T47D (cell line): ENCODE measurements around the gene WDR18.

Experiments
- DNase-seq, 2 experiments: peaks; one replicate each; pipeline versions ENCODE4 v3.0.0 to v3.0.0-alpha.2; 2011 to 2012; ENCODE audit warnings: low read depth in 1 of 2, low spot score in 1 of 2
- JUND ChIP-seq: IDR thresholded peaks from 2 replicates; pipeline ENCODE4 v1.6.1; 2012; ENCODE audit warnings: low read depth
- in situ Hi-C: cut with HindIII; loops from 2 replicates; pipeline ENCODE4 v1.10.0; 2016; ENCODE audit warnings: low sequenced_read_pairs, low pct_unique_long_range_greater_than_20kb

Gene WDR18

DNA sequence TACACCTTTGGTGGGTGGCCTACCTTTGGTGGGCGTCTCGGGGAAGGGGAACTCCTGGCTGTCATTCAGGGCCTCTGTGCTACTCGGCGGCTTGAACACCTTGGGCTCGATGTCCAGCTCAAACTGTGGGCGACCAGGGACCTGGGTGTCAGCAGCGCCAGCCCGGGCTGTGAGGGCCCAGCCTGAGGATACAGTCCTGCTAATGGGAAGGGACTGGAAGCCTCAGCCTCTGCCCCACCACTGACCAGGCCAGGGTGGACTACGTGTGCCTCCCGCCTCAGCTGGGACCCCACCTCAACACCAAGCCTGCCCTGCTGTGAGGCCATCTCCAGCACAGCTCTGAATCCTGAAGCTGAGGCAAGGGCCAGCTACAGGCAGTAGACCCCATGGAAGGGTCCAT, 29.1 kb downstream of the WDR18 start:
- DNase-seq = no peak
- no peak for TF ChIP-seq JUND
- in situ Hi-C loops = no loop called here

DNA sequence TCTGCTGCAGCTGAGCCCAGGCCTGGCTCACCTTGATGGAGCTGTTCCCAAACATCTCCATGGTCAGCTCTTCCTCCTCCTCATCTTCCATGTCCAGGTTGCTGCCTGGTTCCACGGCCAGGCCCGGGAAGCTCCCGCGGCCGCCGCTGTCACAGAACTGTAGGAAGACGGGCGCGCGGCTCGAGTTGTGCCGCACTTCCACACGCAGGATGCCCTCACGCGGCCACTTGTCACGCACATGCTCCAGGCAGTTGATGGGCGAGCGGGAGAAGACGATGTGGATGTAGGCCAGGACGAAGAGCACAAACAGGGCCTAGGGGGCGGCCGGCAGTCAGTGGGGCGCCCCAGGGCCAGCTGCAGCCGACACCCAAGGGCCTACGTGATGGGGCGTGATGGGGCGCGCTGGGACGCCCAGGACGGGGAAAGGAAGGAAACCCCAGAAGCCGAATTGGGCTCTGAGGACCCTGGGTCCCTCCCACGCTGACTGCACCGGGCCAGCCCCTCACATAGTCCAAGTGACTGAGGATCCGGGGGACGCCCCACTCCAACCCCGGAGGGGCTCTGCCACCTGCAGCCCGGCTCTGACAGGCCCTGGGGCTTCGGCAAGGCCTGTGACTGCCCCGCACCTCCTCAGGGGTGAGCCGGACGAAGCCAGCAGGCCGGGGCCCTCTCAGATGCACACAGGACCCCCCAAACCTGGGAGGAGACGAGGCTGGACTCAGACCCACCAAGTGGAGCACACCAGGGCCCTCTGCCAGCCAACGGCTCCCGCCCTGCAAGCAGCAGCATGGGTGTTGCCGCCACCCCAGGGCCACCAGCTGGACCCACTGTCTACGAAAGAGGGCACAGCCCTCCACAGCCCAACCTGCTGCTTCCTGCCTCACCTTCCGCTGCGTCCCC, 30.3 kb downstream of the WDR18 start:
- in situ Hi-C loops = no loop called here

DNA sequence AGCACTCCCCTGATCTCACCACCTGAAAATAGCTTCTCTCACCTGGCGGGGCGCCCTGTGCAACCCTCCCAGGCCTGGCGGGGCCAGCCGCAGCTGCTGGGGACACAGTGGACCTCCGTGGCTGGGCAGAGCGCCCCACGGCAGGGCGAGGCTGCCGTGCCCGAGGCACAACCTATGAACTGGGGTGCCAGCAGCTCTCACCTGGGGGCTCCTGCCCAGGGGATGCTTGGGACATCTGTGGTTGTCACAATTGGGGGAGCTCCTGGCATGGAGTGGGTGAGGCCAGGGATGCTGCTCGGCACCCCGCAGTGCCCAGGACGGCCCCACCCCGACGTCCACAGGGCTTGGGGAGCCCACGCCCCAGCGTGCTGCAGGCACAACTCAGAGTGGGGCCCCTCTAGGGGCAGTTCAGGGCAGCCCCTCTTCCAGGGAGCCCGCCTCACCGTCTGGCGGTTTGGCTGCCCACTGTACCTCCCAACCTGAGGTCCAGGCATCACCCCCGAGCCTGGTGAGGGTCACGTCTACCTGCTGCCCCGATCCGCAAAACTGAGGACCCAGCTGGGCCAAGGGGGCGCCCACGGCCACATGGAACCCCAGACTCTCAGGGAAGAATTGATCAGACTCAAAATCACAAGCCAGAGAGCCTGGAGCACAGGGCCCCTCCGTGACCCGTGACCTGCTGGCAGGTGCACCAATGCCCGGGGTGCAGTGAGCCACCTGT, 31.1 kb downstream of the WDR18 start:
- no peak for DNase-seq
- no peak for TF ChIP-seq JUND
- in situ Hi-C loops = no loop called here

More for the DNA sequence above, 30.3 kb downstream of the WDR18 start:
- no peak for TF ChIP-seq JUND
- no peak for DNase-seq

DNA sequence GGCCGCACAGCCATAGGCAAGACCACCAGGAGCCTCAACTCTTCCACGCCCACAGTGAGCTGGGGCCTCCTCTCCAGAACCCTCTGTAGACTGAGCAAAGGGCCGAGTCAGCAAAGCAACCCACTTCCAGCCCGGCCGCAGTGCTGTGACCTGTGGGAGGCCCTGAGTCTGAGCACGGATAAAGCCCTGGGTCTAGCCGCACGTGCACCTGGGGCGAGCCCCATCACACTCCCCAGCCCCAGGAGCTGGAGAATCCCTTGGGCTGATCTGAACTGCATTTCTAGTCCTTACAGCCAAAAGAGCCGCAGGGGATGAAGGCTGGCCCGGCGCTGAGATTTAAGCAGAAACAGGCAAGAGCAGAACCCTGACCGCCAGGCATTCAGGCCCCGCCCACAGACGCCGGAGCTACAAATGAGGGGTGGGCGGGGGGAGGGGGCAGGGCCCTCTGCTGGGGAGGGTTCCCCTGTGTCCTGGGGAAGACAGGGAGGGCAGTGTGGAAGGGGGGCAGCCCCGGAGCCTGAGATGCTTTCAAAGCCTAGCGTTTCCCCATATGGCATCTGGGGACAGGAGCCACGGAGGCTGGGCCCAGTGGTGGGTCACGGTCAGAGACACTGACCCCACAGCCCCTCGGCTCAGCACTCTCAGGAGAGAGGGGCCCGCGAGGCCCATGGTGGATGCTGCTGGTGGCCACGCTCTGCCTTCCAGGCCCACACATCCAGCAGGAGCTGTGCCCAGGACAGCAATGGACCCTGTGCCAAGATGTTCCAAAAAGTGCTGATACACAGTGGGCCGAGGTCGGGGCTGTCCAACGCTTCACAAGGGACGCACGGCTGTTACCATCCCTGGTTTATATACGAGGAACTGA, 31.9 kb downstream of the WDR18 start:
- no peak for TF ChIP-seq JUND
- no peak for DNase-seq
- in situ Hi-C loops = no loop called here

DNA sequence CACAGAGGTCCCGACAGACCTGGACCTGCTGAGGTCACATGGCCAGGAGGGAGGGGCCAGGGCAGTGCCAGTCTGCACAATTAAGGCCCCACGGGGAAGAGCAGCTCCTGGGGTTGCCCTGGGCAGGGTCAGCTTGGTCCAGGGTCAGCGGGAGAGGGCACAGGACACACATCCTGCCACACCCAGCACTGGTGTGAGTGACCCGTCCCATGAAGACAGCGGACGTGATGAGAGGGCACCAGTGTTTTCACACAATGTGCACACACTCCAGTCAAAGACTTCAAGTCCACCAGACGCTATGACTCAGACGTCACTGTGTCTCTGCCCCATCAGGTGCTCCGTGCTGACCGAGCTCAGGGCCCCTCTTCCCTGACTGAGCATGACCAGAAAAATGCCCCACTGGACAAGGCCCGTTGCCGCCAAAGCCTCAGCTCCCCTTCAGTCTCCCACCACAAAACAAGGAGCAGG, 32.5 kb downstream of the WDR18 start:
- in situ Hi-C loops = no loop called here
- DNase-seq = no peak
- no peak for TF ChIP-seq JUND

DNA sequence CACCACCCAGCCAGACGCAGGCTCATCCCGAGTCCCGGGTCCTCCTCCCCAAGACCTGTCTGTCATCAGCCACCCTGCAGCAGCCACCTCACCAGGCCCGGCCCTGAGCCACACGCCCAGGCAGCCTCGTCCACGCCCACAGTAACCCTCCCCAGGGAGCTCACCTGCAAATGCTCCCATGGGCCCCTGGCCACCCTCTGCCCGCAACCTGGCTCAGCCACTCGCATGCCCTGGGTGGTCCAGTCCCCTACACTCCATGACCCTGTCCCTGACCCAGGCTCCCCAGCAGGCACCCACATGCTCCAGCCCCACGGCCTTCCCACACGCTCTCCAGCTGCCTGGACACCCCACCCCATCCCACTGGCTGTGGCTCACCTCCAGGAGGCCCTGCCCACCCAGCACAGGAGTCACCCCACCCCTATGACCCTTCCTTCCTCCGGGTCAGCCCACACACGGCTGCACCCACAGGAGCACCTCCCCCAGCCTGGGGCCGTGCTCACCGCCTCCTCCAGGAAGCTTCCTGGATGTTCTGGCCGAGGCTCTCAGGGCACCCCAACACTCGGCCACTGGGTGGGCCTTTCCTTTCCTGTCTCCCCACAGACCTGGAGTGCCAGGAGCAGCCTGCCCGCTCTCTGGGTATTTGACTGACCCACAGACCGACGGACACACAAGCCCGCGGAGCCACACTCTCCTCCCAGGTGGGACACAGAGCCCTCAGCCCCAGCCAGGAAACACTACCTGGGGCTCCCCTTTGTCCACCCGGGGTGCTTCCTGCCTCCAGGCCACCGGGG, 33.2 kb downstream of the WDR18 start:
- in situ Hi-C loops = no loop called here
- no peak for TF ChIP-seq JUND

DNA sequence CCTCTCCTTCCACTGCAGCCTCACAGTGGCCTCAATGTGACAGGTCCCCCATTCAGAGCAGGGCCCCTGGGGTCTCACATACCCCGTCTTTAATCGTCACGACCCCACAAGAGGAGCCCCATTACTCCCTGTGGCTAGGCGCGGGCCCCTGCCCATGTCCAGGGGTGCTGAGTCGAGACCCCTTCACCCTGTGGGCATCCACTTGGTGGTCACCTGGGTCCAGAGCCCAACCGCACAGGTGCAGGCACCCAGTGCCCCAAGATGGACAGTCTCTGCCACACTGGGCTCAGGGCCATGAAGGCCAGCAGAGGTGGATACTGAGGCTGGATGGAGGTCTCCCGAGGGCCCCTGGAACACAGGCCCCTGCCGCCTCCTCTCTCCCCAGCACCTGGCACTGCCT, 33.8 kb downstream of the WDR18 start:
- no peak for TF ChIP-seq JUND
- in situ Hi-C loops = no loop called here
- DNase-seq = no peak

More for the DNA sequence above, 33.2 kb downstream of the WDR18 start:
- DNase-seq = peak in 1 of 2 experiments; percentile 50

DNA sequence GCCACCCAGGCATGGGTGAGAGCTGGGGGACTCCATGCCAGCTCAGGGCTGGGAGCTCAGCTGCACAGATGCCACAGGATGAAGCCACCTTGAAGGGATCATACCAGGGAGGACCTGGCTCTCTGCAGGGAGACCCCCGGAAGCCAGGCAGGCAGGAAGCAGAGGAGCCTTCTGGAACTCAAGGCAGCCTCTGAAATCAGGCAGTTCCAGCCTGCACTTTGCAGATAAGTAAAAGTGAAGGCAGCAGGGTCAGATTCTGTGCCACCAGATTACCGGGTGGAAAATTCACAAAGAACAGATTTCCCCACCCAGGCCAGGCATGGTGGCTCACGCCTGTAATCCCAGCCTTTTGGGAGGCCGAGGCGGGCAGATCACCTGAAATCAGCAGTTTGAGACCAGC, 34.2 kb downstream of the WDR18 start:
- no peak for DNase-seq
- in situ Hi-C loops = no loop called here
- TF ChIP-seq JUND = no peak

DNA sequence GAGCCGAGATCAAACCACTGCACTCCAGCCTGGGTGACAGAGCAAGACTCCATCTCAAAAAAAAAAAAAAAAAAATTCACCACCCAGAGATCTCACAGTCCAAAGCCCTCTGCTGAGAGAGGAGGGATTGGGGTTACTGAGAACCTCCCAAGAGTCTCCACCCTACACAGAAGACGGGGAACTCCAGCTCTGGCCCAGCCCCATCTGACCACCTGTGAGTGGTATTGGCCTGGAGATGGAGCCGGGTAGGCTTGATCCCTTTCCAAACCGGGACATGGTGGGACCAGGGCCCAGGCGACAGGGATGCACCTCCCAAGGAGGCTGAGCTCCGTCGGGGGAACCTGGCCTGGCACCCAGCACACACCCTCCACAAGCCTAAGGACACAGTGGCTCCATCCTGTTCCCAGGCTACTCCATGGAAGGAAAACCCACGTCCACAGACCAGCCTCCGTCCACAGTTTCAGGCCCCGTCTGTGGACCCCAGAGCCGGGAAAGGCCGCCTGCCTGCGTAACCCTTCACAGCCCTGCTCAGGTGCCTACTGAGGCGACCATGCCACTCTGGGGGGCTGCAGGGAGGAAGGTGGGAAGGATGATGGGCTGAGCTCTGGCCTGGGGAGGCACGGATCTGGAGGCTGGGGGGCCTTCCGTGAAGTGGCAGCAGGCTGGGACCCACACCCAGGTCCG, 34.9 kb downstream of the WDR18 start:
- TF ChIP-seq JUND = no peak
- DNase-seq = no peak
- in situ Hi-C loops = no loop called here

DNA sequence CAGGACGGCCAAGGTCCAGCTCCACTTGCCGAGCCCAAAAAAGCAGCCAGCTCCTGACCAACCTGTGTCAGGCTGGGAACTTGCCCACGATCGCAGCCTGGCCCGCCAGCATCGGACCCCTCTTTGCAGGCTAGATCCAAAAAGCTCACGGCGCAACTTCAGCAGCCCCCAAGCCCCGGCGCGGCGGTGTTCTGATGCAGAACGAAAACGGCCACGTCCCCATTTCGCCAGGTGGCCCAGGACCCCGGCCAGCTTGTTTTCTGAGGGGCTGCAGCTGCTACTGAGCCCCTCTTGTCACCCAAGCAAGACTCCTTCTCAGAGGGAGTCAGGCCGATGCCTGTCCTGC, 35.4 kb downstream of the WDR18 start:
- in situ Hi-C loops = no loop called here
- TF ChIP-seq JUND = no peak
- no peak for DNase-seq
